Stimulated activated CD8-positive, alpha-beta memory T cell treated with anti-CD3 and anti-CD28 coated beads, Interleukin-12 subunit alpha, Interleukin-12 subunit beta, amount 100 ng/mL, for 24 hours (primary cell): ENCODE measurements around the gene CAB39L.

Experiments
- DNase-seq: peaks from one replicate; pipeline ENCODE4 v3.0.0-alpha.2; 2020; ENCODE audit errors: extremely low read depth

Gene CAB39L

DNA sequence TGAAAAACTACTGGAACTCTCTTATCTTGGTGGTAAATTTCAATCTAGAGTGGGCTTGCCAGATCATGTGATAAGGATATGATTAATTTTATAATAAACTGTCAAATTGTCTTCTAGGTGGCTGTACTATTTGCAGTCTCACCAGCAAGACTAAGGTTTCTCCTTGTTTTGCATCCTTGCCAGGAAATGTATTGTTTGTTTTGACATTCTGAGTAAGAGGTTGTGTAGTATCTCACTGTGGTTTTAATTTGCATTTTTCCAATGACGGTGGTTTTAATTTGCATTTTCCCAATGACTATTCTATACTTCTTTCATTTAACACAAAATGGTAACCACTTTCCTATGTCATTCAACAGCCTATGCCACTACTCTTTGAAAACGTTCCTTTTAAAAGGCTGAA is 2.0 kb downstream of the CAB39L start:
- no peak for DNase-seq

DNA sequence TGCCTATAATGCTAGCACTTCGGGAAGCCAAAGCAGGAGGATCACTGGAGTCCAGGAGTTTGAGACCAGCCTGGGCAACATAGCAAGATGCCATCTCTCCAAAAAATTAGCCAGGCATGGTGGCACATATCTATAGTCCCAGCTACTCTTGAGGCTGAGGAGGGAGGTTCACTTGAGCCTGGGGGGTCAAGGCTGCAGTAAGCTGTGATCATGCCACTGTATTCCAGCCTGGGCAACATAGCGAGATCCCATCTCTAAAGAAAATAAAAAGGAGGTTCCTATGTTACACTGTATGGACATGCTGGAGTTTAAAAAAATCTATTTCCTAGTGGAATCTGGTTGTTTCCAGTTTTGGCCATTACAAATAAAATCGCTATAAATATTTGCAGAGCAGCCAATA is 2.6 kb downstream of the CAB39L start:
- no peak for DNase-seq

DNA sequence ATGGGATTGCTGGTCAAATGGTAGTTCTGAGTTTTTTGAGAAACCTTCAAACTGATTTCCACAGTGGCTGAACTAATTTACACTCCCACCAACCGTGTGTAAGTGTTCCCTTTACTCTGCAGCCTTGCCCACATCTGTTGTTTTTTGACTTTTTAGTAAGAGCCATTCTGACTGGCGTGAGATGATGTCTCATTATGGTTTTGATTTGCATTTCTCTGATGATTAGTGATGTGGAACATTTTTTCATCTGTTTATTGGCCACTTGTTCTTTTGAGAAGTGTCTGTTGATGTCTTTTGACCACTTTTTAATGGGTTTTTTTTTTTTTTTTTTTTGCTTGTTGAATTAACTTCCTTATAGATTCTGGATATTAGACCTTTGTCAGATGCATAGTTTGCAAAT is 4.3 kb downstream of the CAB39L start:
- DNase-seq = no peak

DNA sequence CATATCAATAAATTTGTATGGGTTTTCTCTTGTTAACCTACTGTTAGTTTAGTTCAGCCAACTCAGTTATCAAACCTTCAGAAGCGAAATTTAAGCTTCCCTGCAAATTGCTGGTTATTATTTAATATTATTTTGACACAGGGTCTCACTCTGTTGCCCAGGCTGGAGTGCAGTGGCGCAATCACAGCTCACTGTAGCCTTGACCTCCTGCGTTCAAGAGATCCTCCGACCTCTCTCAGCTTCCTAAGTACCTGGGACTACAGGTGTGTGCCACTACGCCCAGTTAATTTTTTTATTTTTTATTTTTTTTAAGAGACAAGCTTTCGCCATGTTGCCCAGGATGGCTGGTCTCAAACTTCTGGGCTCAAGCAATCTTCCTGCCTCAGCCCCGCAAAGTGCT is 6.2 kb downstream of the CAB39L start:
- DNase-seq = no peak

DNA sequence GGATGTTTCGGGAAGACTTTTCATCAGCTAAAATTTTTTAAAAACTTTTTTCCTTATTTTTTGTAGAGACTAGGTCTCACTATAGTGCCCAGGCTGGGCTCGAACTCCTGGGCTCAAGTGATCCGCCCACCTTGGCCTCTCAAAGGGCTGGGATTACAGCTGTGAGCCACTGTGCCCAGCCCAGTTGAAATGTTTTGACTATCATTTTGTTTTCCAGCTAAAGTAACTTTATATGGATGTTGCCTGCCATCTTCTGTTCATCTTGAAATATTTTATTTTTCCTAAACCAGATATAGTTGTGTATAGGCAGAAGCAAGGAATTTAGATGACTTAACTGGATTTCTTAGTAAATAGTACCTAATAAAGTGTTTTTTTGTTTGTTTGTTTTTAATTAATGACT is 7.0 kb downstream of the CAB39L start:
- DNase-seq = no peak

DNA sequence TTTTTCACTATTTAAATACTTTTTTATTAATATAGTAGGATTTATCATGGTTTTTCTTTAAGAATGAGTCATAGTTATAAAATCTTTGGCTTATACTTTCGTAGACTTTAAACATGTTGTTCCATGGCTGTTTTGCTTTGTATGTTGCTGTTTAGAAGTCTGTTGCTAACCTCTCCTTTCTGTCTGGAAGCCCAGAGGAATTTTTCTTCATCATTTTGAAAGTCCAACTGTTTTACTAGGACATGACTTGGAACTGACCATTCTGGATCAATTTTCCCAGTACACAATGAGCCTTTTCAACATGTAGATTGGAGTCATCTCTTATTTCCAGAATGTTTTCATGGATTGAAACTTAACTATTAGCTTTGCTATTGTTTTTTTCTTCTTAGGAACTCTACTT is 7.9 kb downstream of the CAB39L start:
- DNase-seq = no peak

DNA sequence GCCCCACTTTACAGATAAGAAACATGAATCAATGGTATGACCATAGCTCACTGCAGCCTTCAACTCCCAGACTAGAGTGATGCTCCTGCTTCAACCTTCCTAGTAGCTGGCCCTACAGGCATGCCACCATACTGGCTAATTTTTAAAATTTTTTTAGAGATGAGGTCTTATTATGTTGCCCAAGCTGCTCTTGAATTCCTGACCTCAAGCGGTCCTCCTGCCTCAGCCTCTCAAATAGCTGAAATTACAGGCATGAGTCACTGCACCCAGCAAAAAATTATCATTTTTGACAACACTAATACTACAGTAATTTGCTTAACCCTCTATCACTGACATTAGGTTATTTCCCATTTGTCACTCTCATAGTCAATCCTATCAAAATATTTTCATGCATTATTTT is 14.7 kb downstream of the CAB39L start:
- no peak for DNase-seq

DNA sequence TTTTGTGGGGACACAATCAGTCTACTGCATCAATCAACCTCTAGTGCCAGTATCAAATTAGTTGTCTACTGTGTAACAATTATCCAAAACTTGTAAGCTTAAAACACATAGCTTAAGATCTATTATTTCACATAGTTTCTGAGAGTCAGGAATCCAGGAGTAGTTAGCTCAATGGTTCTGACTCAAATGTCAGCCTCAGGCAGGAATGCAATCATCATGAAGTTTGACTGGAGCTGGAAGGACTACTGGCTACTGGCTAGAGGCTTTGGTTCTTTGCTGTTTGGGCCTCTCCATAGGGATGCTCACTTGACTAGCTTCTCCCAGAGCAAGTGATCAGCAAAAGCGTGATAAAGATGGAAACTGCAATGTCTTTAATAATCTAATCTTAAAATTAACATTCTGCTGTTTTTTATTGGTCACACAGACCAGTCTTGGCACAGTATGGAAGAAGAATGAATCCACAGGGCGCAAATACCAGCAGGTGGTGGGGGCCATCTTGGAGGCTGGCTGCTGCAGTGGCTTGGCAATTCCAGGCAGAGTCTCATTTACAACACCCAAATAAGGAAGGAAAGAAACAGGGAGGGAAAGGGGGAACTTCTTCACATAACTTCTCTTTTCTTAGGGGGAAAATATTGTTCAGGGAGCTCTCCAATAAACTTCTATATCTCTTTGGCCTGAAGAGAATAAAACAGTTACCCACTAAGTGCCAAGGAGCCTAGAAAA is 15.7 kb downstream of the CAB39L start:
- DNase-seq = no peak

DNA sequence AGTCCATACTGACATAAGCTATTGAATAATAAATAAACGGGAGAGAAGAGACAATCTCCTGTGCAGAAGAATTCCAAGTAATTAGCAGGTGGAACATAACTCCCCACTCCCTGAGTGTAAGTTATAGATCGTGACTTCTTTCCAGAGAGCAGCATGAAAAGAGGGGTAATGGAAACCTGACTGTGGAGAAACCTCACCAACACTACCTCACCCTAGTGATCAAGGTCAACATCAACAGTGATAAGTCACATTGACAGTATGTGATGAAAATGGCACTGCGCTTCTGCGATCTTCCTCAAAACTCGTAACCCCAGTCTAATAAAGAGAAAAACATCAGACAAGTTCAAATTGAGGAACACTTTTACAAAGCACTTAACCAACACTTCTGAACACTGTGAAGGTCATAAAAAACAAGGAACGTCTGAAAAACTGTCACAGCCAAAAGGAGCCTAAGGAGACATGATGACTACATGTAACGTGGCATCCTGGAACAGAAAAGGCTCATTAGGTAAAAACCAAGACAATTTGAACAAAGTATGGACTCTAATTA is 19.8 kb downstream of the CAB39L start:
- DNase-seq = no peak

DNA sequence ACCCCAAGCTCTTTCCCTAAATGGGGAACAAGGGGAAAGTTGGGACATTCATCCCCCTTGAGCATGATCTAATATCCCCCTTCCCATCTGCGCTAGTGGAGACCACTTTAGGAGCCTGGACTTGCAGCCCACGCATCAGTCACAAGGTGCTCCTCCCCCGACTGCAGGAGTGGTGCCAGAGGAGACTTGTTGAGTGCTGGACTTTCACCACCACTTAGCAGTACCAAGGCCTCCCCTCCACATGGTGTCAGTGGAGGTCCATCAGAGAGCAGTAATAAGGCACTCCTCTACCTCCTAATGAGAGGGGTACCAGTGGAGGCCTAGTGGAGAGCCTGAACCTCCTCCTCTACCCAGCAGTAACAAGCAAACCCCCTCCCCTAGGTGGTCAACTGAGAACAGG is 22.5 kb downstream of the CAB39L start:
- DNase-seq = no peak

DNA sequence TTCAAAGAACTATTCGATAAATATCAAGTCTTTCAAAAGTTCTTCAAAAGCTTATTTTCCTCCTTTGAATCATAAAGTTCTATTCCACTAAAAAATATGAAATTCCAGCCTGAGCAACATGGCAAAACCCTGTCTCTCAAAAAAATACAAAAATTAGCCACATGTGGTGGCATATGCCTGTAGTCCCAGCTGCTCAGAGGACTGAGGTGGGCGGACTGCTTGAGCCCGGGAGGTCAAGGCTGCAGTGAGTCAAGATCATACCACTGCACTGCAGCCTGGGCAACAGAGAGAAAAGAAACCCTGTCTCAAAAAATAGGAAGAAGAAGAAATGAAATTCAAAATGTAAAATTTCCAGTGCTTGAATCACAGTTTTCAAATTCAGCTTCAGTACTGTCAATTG is 24.6 kb downstream of the CAB39L start:
- no peak for DNase-seq

DNA sequence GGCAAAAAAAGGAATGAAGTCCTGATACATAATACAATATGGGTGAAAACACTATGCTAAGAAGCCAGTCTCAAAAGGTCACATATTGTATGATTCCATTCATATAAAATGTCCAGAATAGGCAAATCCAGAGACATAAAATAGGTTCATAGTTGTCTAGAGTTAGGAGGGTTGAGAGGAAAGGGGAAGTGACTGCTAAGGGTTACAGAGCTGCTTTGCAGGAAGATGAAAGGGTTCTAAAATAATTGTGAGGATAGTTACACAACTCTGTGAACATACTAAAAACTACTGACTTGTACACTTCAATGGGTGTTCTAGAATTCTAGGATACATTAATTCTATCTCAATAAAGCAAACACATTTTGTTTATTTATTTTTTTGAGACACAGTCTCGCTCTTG is 25.7 kb downstream of the CAB39L start:
- no peak for DNase-seq

DNA sequence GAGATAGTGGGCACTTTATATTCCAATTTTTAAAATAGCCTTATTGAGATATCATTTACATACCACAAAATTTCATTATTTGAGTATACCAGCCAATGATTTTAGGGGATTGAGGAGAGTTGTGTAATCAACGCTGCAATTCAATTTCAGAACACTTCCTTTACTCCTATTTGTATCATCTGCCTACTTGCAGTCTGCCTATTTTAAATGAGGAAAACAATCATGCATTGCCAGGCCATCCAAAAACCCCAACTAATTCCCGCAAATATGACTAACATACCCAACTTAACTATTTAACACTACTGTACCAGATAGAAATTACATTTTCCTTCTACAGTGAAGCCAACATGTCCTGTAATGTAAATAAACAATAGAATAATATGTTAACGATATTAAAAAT is 26.7 kb downstream of the CAB39L start:
- no peak for DNase-seq

DNA sequence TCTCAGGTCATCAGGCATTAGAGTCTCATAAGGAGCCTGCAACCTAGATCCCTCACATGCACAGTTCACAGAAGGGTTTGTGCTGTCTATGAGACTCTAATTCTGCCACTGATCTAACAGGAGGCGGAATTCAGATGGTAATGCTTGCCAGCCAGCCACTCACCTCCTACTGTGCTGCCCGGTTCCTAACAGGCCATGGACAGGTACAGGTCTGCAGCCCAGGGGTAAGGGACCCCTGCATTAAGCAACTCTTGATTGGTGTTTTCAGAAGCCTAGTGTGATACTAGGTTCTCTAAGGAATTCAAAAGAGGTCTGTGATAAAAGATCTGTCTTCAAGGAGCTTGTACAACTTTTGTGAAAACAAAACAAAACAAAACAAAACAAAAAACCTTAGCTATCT is 31.1 kb downstream of the CAB39L start:
- DNase-seq = no peak

DNA sequence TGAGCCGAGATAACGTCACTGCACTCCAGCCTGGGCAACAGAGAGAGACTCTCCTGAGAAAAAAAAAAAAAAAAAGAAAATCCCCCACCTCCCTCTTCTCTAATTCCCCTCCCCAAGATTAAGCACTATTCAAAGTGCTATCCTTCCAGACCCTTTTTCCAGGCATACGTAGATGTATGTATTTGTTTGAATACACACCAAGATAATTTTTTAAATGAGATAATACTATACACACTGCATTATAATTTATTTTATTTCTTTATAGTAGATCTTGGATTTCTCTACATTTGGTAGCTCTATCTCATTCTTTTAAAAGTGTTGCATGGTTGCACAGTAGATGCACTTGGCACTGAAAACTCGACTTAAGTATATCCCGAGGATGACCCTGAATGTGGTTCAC is 32.5 kb downstream of the CAB39L start:
- DNase-seq = no peak

DNA sequence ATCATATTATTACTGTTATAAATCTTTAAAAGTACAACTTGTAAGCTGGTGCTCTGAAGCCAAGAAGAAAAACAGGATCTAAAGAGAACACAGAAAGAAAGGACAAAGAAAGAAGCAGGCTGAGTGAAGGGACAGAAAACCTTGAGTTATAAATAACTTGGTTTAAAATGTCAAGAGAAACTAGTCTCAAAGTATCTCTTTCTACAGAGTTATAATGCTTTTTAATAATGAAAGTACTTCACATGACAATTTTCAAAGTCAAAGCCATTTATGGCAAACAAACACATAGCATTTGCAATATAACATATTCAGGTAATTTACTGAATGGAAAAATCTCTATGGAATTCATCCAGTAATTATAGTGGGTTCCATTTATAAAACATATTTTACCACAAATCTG is 33.4 kb downstream of the CAB39L start:
- DNase-seq = no peak

DNA sequence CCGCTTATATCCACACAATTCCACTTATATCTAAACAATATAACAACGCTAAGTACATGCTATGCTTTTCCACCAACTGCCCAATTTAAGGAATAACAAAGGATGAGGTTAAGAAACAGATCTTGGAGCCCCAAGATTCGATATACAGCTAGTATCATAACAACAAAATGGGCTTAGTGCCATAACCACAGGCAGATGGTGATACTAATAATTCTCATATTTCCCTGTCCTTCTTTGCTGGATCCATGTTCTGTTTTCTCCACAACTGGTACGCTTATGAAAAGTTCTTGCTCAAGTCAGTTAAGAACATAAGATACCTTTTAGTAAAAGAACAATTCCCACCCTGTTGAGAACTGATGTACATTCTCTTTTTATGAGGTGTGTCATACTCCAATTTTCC is 33.9 kb downstream of the CAB39L start:
- no peak for DNase-seq

DNA sequence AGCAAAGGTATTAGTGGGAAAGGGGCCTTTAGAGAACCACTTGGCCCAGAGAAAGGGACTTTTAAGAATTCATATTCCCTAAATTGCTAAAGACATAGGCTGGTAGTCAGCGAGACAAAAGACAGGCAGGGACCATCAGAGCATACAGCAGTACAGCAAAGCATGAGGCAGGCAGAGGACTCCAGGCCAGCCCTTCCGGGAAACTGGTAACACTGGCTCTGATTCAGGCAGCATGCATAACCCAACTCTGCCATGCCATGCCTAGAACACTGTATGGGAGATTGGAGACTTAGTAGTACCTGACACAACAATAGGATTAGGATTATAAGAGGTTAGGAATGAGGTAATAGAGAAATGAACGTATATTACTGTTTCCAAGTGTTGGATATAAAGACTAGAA is 34.9 kb downstream of the CAB39L start:
- DNase-seq = no peak

DNA sequence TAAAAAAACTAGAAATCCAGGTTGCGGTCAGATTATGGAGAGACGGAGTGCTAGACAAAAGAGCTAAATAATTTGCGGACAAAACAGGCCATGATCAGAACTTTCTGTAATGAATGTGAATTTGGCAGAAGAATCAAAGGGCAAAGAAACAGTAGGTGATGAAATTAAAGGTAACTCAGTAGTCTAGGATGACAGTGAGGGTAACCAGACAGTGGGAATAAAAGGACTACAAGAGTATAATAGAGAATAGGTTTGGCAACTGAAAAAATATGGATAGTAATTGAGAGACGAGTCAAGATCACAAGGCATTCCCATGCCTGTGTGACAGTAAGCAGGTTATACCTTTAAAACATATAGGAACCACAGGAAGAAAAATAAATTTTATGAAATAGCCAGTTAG is 35.9 kb downstream of the CAB39L start:
- DNase-seq = no peak

DNA sequence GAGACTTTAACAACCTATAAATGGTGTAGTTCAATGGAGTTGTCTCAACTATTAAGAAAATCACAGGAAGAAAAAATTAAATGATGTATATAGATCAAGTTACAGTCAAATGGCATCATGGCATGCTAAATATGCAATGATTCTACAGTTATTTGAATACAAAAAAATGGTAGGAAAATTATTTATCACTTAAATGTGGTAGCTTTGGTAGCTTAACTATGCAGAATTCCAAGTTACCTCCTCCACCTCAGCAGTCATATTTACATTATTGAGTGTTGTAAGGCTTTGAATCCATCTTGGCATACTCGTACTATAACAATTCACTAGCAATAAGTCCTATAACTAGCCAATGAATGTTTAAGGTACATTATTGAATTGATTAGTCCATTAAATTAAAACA is 36.8 kb downstream of the CAB39L start:
- no peak for DNase-seq

DNA sequence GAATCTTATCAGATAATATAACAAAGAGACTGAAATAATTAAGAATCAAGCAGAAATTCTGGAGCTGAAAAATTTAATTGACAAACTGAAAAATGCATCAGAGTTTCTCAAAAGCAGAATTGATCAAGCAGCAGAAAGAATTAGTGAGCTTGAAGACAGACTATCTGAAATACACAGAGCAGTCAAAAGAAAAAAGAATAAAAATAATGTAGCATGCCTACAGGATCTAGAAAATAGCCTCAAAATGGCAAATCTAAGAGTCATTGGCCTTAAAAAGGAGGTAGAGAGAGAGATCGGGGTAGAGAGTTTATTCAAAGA is 39.2 kb downstream of the CAB39L start:
- DNase-seq = no peak

DNA sequence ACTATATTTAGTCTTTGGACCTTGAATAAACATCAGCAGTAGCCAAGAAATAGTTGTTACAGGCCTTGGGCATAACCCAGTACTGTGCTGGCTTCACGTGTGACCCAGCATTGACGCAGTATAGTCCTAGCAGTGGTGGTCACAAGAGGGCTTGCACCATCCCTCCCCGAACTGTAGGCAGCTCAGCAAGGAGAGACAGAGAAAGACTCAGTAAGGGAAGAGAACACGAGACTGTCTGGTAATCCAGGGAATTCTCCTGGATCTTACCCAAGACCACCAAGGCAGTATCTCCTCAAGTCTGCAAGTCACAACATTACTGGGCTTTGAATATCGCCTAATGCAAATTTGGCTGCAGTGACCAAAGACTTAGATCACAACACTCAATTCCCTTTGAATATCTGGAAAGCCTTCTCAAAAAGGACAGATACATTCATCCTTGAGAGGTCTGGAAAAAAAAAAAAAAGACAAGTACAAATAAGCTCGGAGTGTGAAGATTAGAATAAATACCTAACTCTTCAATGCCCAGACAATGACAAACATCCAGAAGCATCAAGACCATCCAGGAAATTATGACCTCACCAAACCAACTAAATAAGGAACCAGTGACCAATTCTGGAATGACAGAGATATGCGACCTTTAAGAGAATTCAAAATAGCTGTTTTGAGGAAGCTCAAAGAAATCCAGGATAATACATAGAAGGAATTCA is 39.7 kb downstream of the CAB39L start:
- DNase-seq = no peak

DNA sequence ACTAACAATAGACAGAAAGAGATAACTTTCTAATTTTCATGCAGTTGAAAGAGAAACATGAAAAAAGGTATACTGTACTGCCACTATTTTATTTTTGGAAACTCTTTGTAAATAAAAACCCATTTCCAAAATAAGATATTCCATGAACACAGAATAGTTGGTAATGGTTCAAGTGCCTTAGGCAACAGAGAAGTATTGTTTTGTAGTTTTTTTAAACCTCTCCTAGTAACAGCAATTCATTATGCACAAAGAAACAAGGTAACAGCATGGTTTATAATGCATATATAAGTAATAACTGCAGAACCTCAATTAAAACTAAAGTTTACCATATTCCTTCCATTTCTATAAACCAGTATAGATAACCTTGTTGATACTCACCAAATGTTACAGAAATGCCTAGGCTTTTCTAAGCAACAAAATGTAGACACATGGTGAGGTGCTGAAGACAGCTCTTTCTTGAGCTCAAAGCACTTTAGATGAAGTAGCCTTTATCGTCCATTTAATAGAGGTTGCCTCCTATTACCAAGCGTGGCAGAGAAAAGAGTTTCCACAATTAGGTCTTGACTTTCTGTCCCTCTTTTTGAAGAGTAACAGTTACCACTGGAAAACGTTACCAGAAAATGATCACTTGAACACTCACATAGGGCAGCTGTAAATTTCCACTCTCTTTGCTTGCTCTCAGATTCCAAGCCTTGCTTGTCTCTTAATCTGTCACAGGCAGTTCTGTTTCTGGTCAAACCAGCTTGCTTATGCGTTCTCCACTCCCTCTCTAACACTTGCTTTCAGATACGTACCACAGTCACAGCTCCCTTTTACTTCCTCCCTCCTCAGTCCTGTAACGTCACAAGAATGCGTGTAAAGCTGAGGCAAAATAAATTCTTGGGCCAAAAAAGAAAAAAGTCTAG is 42.9 kb downstream of the CAB39L start:
- DNase-seq = no peak
